GM08714 (cell line): ENCODE measurements around the gene ISYNA1.

ENCODE experiments used
- H3K4me3 ChIP-seq: fragments of 200-500 bp; sonication (Bioruptor generic); 2 replicates; pipeline ENCODE4 v1.5.1; 2014; ENCODE audit warnings: mild to moderate bottlenecking, low read length, inconsistent platforms
- ZNF274 ChIP-seq: IDR thresholded peaks from 2 replicates; pipeline ENCODE4 v1.6.1; 2012; ENCODE audit warnings: mild to moderate bottlenecking, low read depth, low read length

ISYNA1 gene

DNA sequence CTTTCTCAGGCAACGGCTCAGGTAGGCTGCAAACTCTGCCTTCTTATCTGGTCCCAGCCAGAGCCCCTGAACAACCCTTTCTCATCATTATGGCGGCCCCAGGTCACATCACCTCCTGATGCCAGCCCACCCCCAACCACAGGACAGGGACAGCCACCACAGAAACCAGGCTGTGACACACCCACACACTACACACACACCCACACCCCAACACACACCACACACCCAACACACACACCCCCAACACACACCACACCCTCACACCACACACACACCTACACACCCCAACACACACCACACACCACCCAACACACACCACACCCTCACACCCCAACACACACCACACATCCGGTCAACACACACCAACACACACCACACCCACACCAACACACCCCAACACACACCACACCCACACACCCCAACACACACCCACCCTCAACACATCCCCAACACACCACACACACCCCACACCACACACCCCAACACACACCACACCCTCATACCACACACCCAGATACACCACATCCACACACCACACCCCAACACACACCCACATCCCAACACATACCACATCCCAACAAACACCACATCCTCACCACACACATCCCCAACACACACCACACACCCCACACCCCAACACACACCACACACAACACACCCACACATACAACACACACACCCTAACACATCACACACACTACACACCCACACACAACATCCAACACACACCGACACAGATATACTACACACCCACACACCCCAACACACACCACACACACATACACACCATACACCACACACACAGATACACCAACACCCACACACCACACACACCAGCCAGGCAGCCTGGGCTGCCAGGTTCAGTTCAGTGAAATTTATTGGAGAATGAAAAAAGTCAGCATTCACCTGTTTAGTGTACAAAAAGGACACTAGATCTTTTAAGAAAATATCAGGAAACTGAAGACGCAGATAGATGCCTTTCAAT, 4.2 kb upstream of the ISYNA1 start:
- no peak overlapping the region for H3K4me3 ChIP-seq
- no peak for TF ChIP-seq ZNF274

DNA sequence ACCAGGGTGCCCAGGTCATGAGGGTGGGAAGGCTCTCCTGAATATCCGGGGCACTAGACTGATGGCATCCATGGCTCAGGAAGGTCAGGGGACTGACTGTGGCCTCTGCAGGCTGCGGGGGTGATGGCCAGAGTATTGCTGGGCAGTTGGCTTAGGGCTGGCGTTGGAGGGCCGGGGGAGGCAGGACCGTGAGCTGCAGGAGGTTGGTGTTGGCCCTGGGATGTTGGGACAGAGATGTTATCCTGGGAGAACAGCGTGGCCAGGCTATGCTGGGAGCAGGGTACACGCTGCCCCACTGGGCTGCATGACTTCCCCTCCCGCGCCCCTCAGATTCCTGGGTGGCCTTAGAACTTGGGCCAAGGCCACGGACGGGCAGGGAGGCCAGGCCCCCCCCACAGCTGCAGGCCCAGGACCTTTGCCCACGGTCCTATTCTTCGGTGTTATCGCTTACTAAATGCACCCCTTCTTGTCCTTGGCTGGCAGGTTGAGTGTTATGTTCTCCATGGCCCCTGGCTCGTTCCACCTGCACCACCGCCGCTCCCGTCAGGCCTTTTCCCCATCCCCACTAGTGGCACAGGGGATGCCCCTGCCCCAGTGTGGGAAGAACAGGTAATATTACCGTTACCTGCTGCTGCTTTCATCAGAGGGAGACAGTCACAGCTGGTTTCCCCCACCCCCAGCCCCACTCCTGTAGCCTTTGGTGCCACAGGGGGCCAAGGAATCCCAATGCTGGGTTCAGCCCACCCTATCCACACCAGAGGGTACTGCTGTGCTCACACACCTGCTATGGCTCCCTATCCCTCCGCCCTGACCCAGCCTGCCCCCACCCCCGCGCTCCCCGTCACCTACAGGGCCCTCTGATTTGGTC, 3.2 kb upstream of the ISYNA1 start:
- TF ChIP-seq ZNF274: no peak
- H3K4me3 ChIP-seq: no peak overlapping the region

DNA sequence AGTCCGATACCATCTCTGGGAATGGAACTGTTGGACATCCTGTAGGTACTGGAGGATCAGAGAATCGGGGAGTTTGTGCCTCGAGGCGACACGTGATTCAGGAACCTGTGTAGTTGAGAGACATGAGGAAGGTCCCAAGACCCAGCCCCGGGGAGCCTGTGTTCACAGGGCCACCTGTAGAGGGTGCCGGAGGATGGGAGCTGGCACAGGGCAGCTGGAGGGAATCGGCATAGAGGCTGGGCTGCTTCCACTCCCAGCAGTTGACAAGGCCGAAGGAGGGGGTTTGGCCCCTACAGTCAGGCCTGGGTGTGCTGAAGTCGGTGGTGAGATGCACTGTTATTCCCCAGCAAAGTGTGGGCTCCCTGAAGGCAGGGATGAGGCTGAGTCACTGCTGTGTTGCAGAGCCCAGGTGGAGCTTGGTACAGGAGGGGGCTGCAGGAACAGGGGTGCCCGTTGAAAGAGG, 2.5 kb upstream of the ISYNA1 start:
- no peak for TF ChIP-seq ZNF274
- H3K4me3 ChIP-seq: no peak overlapping the region

DNA sequence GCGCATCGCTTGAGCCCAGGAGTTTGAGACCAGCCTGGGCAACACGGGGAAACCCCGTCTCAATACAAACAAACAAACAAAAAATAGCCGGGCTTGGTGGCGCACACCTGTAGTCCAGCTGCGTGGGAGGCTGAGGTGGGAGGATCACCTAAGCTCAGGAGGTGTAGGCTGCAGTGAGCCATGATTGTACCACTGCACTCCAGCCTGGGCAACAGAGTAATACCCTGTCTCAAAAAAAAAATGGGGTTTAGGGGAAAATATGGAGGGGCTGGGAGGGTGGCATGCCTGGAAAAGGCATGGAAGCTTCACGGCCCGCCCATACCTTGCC, 1.9 kb upstream of the ISYNA1 start:
- H3K4me3 ChIP-seq: no peak overlapping the region
- no peak for TF ChIP-seq ZNF274

DNA sequence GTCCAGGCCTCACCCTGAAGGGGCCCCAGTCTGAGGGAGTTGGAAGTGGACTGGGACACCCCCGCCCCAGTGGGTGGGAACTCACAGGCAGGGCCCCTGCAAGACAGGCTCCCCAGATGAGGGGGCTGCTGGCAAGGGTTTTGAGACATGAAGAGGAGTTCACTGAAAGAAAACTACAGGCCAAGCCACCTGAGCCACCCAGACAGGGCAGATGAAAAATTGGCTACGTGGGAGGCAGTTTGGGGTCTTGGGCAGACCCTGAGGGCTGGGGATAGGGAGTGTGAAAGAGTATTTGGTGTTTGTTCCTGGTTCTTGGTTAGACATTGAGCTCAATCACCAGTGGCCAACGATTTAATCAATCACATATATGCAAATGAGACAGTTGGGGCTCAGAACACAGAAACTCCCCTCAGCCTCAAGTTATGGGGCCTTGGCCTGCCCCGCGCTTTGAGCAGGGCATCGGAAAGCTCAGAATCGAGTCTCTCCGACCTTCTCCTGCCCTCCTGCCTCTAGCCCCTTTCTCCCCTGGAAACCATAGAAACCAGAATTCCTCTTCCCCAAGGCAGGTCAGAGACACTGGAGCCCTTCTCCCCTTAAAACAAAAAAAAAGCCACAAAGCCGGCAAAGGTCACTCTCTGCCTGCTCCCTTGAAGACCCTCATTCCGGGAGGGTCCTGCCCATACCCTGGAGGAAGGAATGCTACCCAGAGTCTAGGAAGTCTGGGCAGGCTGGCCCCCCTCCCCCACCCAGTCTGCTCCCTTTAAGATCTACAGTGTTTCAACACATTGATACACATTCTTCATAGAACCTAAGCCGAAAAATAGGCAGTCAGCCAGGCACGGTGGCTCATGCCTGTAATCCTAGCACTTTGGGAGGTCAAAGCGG, 1.3 kb upstream of the ISYNA1 start:
- no peak overlapping the region for H3K4me3 ChIP-seq
- no peak for TF ChIP-seq ZNF274

DNA sequence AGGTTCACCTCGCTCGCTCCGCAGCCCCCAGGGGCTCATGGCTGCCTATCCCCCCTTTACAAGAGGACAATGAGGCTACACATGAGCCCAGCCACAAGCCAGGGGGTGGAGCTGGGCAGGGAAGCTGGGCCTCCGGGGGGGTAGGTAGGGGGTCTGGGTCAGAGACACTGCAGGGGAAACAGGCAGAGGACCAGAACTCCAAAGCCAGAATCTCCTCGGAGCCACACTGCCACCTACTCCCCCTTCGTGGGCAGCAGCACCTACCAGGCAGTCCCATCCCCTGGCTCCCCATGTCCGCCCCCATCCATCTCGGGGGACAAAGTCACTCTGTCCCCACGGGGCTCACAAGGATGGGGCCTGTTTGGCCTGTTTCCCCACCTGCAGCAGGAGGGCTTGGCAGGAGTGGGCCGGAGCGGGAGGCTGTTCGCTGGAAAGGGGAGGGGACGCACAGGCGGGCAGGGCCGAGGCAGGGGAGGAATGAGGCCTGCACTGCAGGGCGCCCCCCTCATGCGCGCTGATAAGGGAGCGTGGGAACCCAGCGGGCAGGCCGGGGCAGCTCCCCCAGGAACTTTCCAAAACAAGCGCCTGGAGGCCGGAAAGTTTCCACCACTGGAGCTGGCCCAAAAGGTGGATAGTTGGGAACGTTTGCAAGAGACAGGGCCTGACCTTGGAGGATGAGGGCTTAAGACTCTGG, 545 bp upstream of the ISYNA1 start:
- H3K4me3 ChIP-seq: no peak overlapping the region
- no peak for TF ChIP-seq ZNF274

DNA sequence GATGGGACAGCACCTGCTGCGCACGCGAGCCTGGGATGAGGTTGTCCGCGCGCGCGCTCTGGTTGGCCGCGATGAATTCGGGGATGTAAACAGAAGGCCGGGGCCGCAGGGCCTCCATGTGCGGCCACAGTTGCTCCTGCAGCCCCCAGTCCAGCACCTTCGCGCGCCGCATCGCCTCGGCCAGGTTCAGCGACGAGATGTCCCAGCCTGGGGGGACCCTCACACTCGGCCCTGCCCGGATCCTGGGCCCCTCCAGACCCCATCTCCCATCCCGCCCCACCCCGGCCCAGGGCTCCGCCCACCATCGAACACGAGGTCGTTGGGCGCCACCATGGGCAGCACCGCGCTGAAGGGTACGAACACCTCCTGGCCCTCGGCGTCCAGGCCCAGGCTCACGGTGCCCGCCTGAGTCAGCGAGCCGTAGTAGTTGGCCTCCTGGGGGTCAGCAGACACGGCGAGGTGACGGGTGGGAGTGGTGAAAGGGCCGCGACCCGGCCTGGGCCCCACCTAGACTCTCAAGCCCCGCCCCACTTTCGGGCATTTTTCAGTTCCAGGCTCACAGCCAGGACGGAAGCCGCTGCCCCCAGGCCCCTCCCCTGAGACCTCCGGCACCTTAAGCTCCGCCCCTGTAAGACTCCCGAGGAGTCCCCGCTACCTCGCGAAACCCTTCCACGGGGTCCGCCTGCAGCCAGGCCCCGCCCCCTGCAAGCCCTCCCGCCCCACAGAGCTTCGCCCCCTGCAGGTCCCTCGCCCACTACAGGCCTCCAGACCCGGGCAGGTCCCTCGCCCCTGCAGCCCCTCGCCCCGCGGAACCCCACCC, 1.1 kb downstream of the ISYNA1 start:
- peak overlapping the region; percentile 45; the same call in 1 of the 2 replicates for H3K4me3 ChIP-seq
- no peak for TF ChIP-seq ZNF274

DNA sequence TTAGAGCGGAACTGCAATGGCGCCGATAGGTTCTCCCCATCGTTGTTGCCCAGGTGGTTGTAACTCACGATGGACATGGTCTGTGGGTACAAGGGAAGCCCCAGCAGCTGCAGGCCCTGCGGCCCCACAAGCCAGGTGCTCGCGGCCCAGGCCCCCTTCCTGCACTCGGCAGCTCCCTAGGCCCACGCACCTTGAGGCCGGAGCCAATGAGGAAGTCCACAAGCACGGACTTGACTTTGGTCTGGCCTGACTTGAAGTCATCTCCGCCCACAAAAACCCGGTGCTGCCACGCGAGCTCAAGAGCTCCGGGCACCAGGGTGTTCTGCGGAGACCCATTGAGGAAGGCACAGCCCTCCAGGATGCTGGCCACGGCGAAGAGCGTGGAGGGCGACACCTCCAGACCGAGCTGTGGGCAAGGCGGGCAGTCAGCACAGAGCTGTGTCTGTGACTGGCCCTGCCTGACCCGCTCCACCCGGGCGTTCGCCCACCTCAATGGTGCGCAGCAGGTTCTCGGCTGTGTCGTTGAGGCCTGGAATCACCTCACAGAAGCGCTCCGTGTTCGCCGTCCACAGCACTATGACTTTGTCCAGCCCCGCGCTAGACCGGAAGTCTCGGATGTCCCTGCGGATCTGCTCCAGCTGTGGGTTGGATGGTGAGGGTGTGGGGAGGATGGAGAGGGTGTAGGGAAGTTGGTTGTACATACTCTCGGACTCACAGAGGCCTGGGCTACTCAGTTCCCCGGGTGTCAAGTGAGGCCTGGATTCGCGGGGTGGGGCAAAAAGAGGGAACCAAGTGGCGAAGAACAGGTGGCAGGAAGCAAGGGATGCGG, 1.9 kb downstream of the ISYNA1 start:
- peak overlapping the region; percentile 45; the same call in 1 of the 2 replicates for H3K4me3 ChIP-seq
- TF ChIP-seq ZNF274: no peak

DNA sequence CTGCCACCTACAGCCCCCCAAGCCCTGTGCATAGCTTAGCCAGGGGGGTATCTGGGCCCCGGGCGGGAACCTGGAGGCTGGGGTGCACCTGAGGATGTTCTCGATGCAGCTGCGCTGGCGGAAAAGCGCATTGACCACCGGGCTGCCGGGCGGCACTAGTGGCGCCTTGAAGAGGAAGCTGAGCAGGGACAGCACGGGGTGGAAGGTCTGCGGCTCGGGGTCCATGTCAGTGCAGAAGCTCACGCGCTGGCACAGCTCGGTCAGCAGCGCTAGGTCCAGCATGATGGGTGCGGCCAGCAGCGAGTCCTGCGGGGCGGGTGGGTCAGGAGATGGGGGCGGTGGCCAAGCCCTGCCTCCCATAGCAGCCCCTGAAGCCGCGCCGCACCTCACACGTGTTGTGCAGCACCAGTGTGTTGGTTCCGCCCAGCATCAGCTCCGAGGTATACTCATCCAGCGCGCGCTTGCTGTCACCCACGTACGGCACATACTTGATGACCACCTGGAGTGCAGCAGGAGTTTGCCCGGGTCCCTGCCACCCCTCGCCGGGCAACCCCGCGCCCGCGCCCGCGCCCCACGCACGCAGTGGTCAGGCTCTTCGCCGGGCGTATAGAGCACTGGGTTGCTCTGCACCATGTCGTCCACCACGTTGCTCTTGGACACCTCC, 2.6 kb downstream of the ISYNA1 start:
- no peak overlapping the region for H3K4me3 ChIP-seq
- no peak for TF ChIP-seq ZNF274

DNA sequence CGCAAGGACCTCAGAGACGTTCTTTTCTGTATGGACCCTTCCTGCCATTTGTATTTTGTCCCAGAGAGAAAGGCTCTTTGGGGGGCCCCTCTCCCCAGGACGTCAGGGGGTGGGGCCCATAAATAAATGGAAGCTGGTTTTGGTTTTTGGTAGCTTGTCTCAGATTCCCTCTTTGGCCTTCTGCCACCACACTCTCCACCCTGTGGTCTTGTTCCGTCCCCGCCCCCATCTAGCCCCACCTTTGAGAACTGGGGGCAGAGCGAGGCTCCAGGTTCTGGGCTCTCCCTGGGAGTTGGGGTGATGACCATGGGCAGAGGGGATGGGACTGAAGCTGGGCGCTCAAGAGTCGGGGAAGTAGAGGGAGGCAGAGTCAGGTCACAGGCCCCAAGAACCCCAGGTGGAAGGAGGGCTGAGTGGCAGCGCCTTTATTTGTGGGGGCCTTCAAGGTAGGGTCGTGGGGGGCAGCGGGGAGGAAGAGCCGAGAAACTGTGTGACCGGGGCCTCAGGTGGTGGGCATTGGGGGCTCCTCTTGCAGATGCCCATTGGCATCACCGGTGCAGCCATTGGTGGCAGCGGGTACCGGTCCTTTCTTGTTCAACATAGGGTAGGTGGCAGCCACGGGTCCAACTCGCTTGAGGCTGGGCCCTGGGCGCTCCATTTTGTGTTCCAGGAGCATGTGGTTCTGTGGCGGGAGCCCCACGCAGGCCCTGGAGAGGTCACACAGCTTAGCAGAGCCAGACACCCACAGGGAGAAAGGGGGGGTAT, 3.3 kb downstream of the ISYNA1 start:
- TF ChIP-seq ZNF274: no peak
- H3K4me3 ChIP-seq: no peak overlapping the region

DNA sequence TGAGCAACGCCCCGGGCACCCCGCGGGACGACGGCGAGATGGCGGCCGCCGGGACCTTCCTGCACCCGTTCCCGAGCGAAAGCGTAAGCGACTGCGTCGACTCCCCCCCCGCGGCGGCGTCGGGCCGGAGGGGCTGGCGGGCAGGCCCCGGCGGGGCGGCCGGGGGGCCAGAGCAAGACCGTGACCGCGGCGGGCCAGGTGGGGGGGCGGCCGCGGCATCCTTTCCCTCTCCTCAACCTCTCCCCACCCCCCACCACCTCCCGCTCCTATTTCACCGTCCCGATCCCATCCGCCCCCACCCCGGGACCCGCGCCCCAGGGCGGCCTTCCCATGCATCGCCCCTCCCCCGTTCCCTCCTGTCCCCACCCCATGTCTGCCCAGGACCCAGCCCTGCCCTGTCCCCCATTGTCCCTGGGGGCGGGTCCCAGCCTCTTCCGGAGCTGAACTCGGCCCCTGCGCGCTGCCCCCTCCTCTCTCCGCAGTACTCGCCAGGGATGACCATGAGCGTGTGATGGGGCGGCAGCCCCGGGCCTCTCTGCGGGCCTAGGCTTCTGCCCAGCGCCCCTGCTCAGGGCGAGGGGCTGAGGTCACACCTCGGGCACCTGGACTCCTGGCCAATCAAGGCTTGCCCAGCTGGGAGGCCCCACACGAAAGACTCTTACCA, 4.1 kb downstream of the ISYNA1 start:
- no peak for TF ChIP-seq ZNF274
- peak overlapping the region; percentile 13; the same call in 1 of the 2 replicates for H3K4me3 ChIP-seq
